Smooth muscle cell (in vitro differentiated cells): ENCODE measurements around the gene IFITM10. TPM values are rescaled to one million over a fixed set of nuclear protein-coding genes. Genes with fewer than 3 reads are reported as not detected.

Source experiments
- DNase-seq: peaks from one replicate; lab custom pipeline; 2025; ENCODE audit not compliant: unreplicated experiment; lab: John Stamatoyannopoulos, UW
- H2AFZ ChIP-seq: fragments of 200-600 bp; sonication (generic); 2 replicates; pipeline ENCODE4 v1.6.0; 2016; ENCODE audit warnings: antibody characterized with exemption, low read depth, mild to moderate bottlenecking
- H3F3A ChIP-seq: fragments of 200-600 bp; sonication (generic); 2 replicates; pipeline ENCODE4 v1.6.0; 2017; ENCODE audit warnings: antibody characterized with exemption, low read depth
- H3K27ac ChIP-seq: fragments of 200-600 bp; sonication (generic); 2 replicates; pipeline ENCODE4 v1.5.1; 2016; ENCODE audit warnings: low read depth, mild to moderate bottlenecking
- H3K27me3 ChIP-seq: fragments of 200-600 bp; sonication (generic); 2 replicates; pipeline ENCODE4 v1.6.1; 2016; ENCODE audit warnings: low read depth, mild to moderate bottlenecking
- H3K36me3 ChIP-seq: fragments of 200-600 bp; sonication (generic); 2 replicates; pipeline ENCODE4 v1.5.1; 2016; ENCODE audit warnings: low read depth
- H3K4me1 ChIP-seq: fragments of 200-600 bp; sonication (generic); 2 replicates; pipeline ENCODE4 v1.5.1; 2016; ENCODE audit warnings: low read depth
- H3K4me2 ChIP-seq: fragments of 200-600 bp; sonication (generic); 2 replicates; pipeline ENCODE4 v1.6.0; 2016; ENCODE audit warnings: mild to moderate bottlenecking
- H3K4me3 ChIP-seq: fragments of 200-600 bp; sonication (generic); 2 replicates; pipeline ENCODE4 v1.5.1; 2016; ENCODE audit warnings: mild to moderate bottlenecking
- H3K79me2 ChIP-seq: fragments of 200-600 bp; sonication (generic); 2 replicates; pipeline ENCODE4 v1.6.0; 2016; ENCODE audit warnings: low read depth, mild to moderate bottlenecking
- H3K9ac ChIP-seq: fragments of 200-600 bp; sonication (generic); 2 replicates; pipeline ENCODE4 v1.6.0; 2016; ENCODE audit warnings: low read depth
- H3K9me3 ChIP-seq: fragments of 200-600 bp; sonication (generic); replicated peaks from 2 replicates; pipeline ENCODE4 v1.5.1; 2016; ENCODE audit warnings: low read depth
- H4K20me1 ChIP-seq: fragments of 200-600 bp; sonication (generic); 2 replicates; pipeline ENCODE4 v1.6.0; 2016; ENCODE audit warnings: low read depth
- WGBS: methylation state at CpG from one replicate; pipeline ENCODE4 v1.1.7; 2016; ENCODE audit warnings: low lambda C conversion rate; 5-methylcytosine and 5-hydroxymethylcytosine counted together
- polyA plus RNA-seq: library from polyadenylated mRNA; unstranded; fragments of >200 nt; fragmentation: Nextera tagmentation; extraction: Ambion mirVana; gene quantifications from 2 replicates; pipeline ENCODE4 v1.2.1, GENCODE V29; 2016
- total RNA-seq: library from RNA; depleted of rRNA; stranded (reverse); fragments of >200 nt; gene quantifications from 2 replicates; pipeline ENCODE4 v1.2.3, GENCODE V29; 2014
- TF ChIP-seq, protein P1 (sequence below): fragments of 200-600 bp; sonication (generic); IDR thresholded peaks from 2 replicates; pipeline ENCODE4 v1.5.1; 2017; ENCODE audit warnings: borderline replicate concordance, mild to moderate bottlenecking, antibody characterized with exemption; ENCODE audit not compliant: insufficient read depth, poor library complexity, severe bottlenecking

The IFITM10 gene
- total and polyA plus RNA-seq, 2 experiments from 2014 or later = 0.49 to 2.2 TPM

DNA sequence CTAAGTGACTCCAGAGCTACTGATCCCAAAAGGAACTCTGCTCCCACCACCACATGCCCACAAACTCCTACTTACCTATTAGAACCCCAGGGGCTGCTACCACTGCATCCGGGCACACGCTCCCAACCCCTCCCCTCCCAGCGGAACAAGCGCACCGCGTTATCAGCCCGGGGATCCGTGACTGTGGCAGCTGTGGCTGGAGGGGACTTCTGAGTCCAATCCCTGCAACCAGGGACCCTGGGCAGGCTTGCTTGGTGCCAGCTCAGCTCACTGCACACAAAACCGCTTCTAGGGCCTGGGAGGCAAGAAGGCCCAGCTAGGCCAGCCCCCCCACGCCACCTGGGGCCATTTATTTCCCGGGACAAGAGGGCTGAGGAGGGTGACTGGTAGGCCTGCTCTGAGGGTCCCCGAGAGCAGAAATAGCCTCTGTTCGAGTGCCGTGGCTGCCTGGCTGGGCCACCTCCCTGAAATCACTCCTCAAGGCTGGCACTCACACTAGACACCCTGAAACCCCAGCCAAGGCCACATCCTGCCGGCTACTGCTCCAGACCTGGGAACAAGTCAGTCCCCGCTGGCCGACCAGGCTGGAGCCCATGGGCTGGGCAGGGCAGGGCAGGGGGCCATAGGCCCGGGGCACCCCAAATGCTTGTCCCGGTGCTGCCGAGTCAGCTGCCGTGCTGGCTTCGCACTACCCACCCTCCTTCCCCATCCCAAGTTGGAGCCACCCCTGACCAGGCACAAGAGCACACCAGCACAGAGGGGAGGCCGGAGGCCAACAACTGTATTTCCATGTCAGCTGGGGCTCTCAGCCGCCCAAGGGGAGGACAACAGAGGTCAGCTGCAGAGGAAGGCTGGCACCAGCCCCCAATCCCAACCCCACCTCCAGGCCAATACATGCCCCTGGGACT is 1.9 kb upstream of the IFITM10 start:
- Histone ChIP-seq H3K27me3 (no peaks in the 10 kb centered on the region), H3K4me1 (peaks cover 15% of the 10 kb centered on the region), H4K20me1 (peaks cover 16% of the 10 kb centered on the region), H3K27ac (no peak overlapping the region), H3K36me3 (no peaks in the 10 kb centered on the region), H3K9me3 (no peaks in the 10 kb centered on the region), H3K4me3 (no peak overlapping the region), H3F3A (peaks cover 4% of the 10 kb centered on the region), H3K9ac (no peak overlapping the region), H3K79me2 (no peaks in the 10 kb centered on the region), H2AFZ (no peak overlapping the region), H3K4me2 (no peak overlapping the region)
- TF ChIP-seq, protein P1, sequence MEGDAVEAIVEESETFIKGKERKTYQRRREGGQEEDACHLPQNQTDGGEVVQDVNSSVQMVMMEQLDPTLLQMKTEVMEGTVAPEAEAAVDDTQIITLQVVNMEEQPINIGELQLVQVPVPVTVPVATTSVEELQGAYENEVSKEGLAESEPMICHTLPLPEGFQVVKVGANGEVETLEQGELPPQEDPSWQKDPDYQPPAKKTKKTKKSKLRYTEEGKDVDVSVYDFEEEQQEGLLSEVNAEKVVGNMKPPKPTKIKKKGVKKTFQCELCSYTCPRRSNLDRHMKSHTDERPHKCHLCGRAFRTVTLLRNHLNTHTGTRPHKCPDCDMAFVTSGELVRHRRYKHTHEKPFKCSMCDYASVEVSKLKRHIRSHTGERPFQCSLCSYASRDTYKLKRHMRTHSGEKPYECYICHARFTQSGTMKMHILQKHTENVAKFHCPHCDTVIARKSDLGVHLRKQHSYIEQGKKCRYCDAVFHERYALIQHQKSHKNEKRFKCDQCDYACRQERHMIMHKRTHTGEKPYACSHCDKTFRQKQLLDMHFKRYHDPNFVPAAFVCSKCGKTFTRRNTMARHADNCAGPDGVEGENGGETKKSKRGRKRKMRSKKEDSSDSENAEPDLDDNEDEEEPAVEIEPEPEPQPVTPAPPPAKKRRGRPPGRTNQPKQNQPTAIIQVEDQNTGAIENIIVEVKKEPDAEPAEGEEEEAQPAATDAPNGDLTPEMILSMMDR = no peak
- 92% methylated on average over 24 of the region's 24 CpGs for WGBS
- no peak for DNase-seq

GRCh38 chr11:1751531-1751921 is 1.1 kb upstream of the IFITM10 start:
- Histone ChIP-seq H4K20me1 (peaks cover 23% of the 10 kb centered on the region), H3F3A (peaks cover 4% of the 10 kb centered on the region), H3K9me3 (no peaks in the 10 kb centered on the region), H3K27me3 (no peaks in the 10 kb centered on the region), H3K9ac (no peak overlapping the region), H3K4me2 (no peak overlapping the region), H3K4me3 (no peak overlapping the region), H3K27ac (no peak overlapping the region), H3K4me1 (peaks cover 15% of the 10 kb centered on the region), H3K36me3 (no peaks in the 10 kb centered on the region), H2AFZ (no peak overlapping the region), H3K79me2 (no peaks in the 10 kb centered on the region)
- TF ChIP-seq, protein P1 = no peak
- no peak for DNase-seq
- WGBS = 83% methylated on average over 5 of the region's 5 CpGs

GRCh38 chr11:1750840-1751530 is 590 bp upstream of the IFITM10 start:
- H3K36me3 ChIP-seq = no peaks in the 10 kb centered on the region
- peaks cover 7% of the 10 kb centered on the region for H3F3A ChIP-seq
- no peak overlapping the region for H2AFZ ChIP-seq
- peaks cover 15% of the 10 kb centered on the region for H3K4me1 ChIP-seq
- no peaks in the 10 kb centered on the region for H3K27me3 ChIP-seq
- no peak overlapping the region for H3K4me2 ChIP-seq
- peaks cover 29% of the 10 kb centered on the region for H4K20me1 ChIP-seq
- H3K4me3 ChIP-seq = no peak overlapping the region
- TF ChIP-seq, protein P1 = no peak
- WGBS = 84% methylated on average over 14 of the region's 14 CpGs
- no peak for DNase-seq
- H3K9ac ChIP-seq = no peak overlapping the region
- no peaks in the 10 kb centered on the region for H3K79me2 ChIP-seq
- peak overlapping the region; percentile 77 for H3K27ac ChIP-seq
- no peaks in the 10 kb centered on the region for H3K9me3 ChIP-seq
